H9 (cell line): ENCODE results near the gene WDR44. TPM values are rescaled to one million over a fixed set of nuclear protein-coding genes. Genes with fewer than 3 reads are reported as not detected.

Experiments used
- DNase-seq: peaks from one replicate; pipeline ENCODE4 v3.0.0-alpha.2; 2017
- H2AFZ ChIP-seq: one replicate; pipeline ENCODE4 v1.6.1; 2013; ENCODE audit warnings: mild to moderate bottlenecking, low read length, control low read depth, moderate library complexity
- H2AK5ac ChIP-seq: 2 replicates; pipeline ENCODE4 v1.6.1; 2013; ENCODE audit warnings: low read length, control low read depth, mixed read lengths; ENCODE audit not compliant: insufficient read length
- H2BK120ac ChIP-seq: one replicate; pipeline ENCODE4 v1.6.1; 2013; ENCODE audit warnings: low read depth, mild to moderate bottlenecking, low read length, control low read depth, inconsistent platforms; ENCODE audit not compliant: poor library complexity, severe bottlenecking
- H2BK12ac ChIP-seq: 2 replicates; pipeline ENCODE4 v1.6.1; 2013; ENCODE audit warnings: low read length, control low read depth, mixed read lengths, low read depth; ENCODE audit not compliant: insufficient read length
- H2BK15ac ChIP-seq: 2 replicates; pipeline ENCODE4 v1.6.1; 2013; ENCODE audit warnings: low read depth, low read length, control low read depth
- H2BK20ac ChIP-seq: one replicate; pipeline ENCODE4 v1.6.1; 2013; ENCODE audit warnings: low read depth, mild to moderate bottlenecking, low read length, control low read depth, inconsistent platforms; ENCODE audit not compliant: poor library complexity, severe bottlenecking
- H2BK5ac ChIP-seq: 2 replicates; pipeline ENCODE4 v1.6.1; 2013; ENCODE audit warnings: low read length, control low read depth, mixed read lengths; ENCODE audit not compliant: insufficient read length
- H3K14ac ChIP-seq: 2 replicates; pipeline ENCODE4 v1.6.1; 2013; ENCODE audit warnings: low read length, control low read depth; ENCODE audit not compliant: insufficient read depth
- H3K18ac ChIP-seq: 2 replicates; pipeline ENCODE4 v1.6.1; 2013; ENCODE audit warnings: low read depth, mild to moderate bottlenecking, mixed read lengths, low read length, control low read depth; ENCODE audit not compliant: insufficient read length
- H3K23ac ChIP-seq: 2 replicates; pipeline ENCODE4 v1.6.1; 2013; ENCODE audit warnings: low read length, control low read depth, mixed read lengths, low read depth; ENCODE audit not compliant: insufficient read length
- H3K23me2 ChIP-seq: 2 replicates; pipeline ENCODE4 v1.6.1; 2013; ENCODE audit warnings: low read depth, mild to moderate bottlenecking, mixed read lengths, low read length, control low read depth; ENCODE audit not compliant: insufficient read length, poor library complexity, severe bottlenecking
- H3K27ac ChIP-seq: 2 replicates; pipeline ENCODE4 v1.5.1; 2013; ENCODE audit warnings: low read length, control low read depth, mixed read lengths, low read depth; ENCODE audit not compliant: insufficient read length
- H3K27me3 ChIP-seq: 2 replicates; pipeline ENCODE4 v1.6.1; 2013; ENCODE audit warnings: low read length, control low read depth, inconsistent platforms; ENCODE audit not compliant: insufficient read depth
- H3K4ac ChIP-seq: 2 replicates; pipeline ENCODE4 v1.6.1; 2013; ENCODE audit warnings: low read depth, mild to moderate bottlenecking, control low read depth, inconsistent platforms, low read length, moderate library complexity
- H3K4me1 ChIP-seq: 2 replicates; pipeline ENCODE4 v1.6.1; 2013; ENCODE audit warnings: low read length, control low read depth, inconsistent platforms; ENCODE audit not compliant: insufficient read depth
- H3K4me2 ChIP-seq: 2 replicates; pipeline ENCODE4 v1.6.1; 2013; ENCODE audit warnings: low read length, control low read depth, mixed read lengths; ENCODE audit not compliant: insufficient read length, insufficient read depth
- H3K56ac ChIP-seq: 2 replicates; pipeline ENCODE4 v1.6.1; 2013; ENCODE audit warnings: low read depth, mild to moderate bottlenecking, mixed read lengths, low read length, control low read depth; ENCODE audit not compliant: insufficient read length
- H3K79me1 ChIP-seq: 2 replicates; pipeline ENCODE4 v1.6.1; 2013; ENCODE audit warnings: low read depth, mild to moderate bottlenecking, moderate library complexity, low read length, control low read depth, inconsistent platforms; ENCODE audit not compliant: insufficient read depth, poor library complexity, severe bottlenecking
- H3K79me2 ChIP-seq: 2 replicates; pipeline ENCODE4 v1.6.1; 2013; ENCODE audit warnings: low read length, control low read depth, inconsistent platforms; ENCODE audit not compliant: insufficient read depth
- H3K9ac ChIP-seq: 2 replicates; pipeline ENCODE4 v1.6.1; 2013; ENCODE audit warnings: low read length, control low read depth, mixed read lengths; ENCODE audit not compliant: insufficient read length; ENCODE audit errors: extremely low read depth
- H3K9me3 ChIP-seq: one replicate; pipeline ENCODE4 v1.6.1; 2013; ENCODE audit warnings: low read depth, low read length, inconsistent platforms; ENCODE audit not compliant: control insufficient read depth
- H3T11ph ChIP-seq: one replicate; pipeline ENCODE4 v1.6.1; 2013; ENCODE audit warnings: mild to moderate bottlenecking, low read length, control low read depth, inconsistent platforms
- H4K20me1 ChIP-seq: one replicate; pipeline ENCODE4 v1.6.1; 2013; ENCODE audit not compliant: control insufficient read depth, insufficient read length, insufficient read depth
- H4K5ac ChIP-seq: 2 replicates; pipeline ENCODE4 v1.6.1; 2013; ENCODE audit warnings: low read depth, mild to moderate bottlenecking, mixed read lengths, low read length, control low read depth; ENCODE audit not compliant: insufficient read length
- H4K8ac ChIP-seq: replicated peaks from 2 replicates; pipeline ENCODE4 v1.6.1; 2013; ENCODE audit warnings: low read length, control low read depth, mixed read lengths, low read depth; ENCODE audit not compliant: insufficient read length
- H4K91ac ChIP-seq: 2 replicates; pipeline ENCODE4 v1.6.1; 2013; ENCODE audit warnings: low read depth, mild to moderate bottlenecking, moderate library complexity, mixed read lengths, low read length, control low read depth; ENCODE audit not compliant: insufficient read length
- H3K27ac Mint-ChIP-seq, 3 experiments: 2 replicates in 2 of 3; 3 replicates in 1 of 3; pipeline ENCODE4 v1.8.0; 2020 to 2021; ENCODE audit warnings: mixed read lengths in 3 of 3, mild to moderate bottlenecking in 1 of 3, moderate library complexity in 1 of 3
- H3K27me3 Mint-ChIP-seq: 2 replicates; pipeline ENCODE4 v1.8.0; 2021; ENCODE audit warnings: low read depth, mild to moderate bottlenecking, moderate library complexity, mixed read lengths
- H3K36me3 Mint-ChIP-seq, 3 experiments: 2 replicates in 2 of 3; 3 replicates in 1 of 3; pipeline ENCODE4 v1.8.0; 2020 to 2021; ENCODE audit warnings: low read depth in 3 of 3, mixed read lengths in 3 of 3; ENCODE audit not compliant: insufficient read depth in 1 of 3
- H3K4me1 Mint-ChIP-seq, 2 experiments: 2 replicates each; pipeline ENCODE4 v1.8.0; 2020; ENCODE audit warnings: mixed read lengths in 2 of 2
- H3K4me3 Mint-ChIP-seq, 2 experiments: 2 replicates in 1 of 2; 3 replicates in 1 of 2; pipeline ENCODE4 v1.8.0; 2020 to 2021; ENCODE audit warnings: mild to moderate bottlenecking in 2 of 2, mixed read lengths in 2 of 2, moderate library complexity in 1 of 2
- H3K9me3 Mint-ChIP-seq, 2 experiments: 2 replicates in 1 of 2; 3 replicates in 1 of 2; pipeline ENCODE4 v1.8.0; 2020; ENCODE audit warnings: mild to moderate bottlenecking in 2 of 2, mixed read lengths in 2 of 2, moderate library complexity in 1 of 2
- WGBS: extraction: QIAGEN DNeasy Blood & Tissue Kit; methylation state at CpG from one replicate; pipeline ENCODE4 v1.1.7; 2013; ENCODE audit warnings: missing lambda C conversion rate, low lambda C conversion rate, mixed read lengths; ENCODE audit not compliant: insufficient read length; ENCODE audit errors: extremely low coverage; 5-methylcytosine and 5-hydroxymethylcytosine counted together
- total RNA-seq: library from RNA; stranded (reverse); gene quantifications from 2 replicates; pipeline ENCODE4 v1.2.1, GENCODE V29; 2021
- TF ChIP-seq, protein P1 (sequence below): fragments of 200-600 bp; sonication (generic); conservative IDR thresholded peaks from 3 replicates; pipeline ENCODE4 v1.8.0; 2021; ENCODE audit warnings: antibody characterized with exemption, mild to moderate bottlenecking

Gene WDR44
- total RNA-seq, 1 experiment from 2014 or later = 29.6 TPM

DNA sequence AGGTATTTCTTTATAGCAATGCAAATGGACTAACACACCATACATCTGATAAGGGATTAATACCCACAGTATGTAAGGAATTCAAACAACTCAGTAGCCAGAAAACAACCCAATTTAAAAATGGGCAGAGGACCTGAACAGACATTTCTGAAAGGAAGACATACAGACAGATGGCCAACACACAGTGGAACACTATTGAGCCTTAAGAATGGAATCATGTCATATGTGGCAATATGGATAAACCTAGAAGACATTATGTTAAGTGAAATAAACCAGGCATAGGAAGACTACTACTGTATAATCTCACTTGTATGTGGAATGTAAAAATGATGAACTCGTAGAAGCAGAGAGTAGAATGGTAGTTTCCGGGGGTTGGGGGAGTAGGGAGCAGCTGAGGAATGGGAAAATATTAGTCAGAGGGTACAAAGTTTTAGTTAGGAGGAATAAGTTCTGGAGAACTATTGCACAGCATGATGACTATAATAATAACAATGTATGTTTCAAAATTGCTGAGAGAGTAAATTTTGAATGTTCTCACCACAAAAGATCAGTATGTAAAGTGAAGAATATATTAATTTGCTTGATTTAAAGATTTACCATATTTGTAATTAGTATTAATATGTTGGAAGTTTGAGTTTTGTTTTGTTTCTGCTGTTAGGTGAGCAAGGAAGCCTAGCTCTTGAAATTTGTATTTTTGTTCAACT is 25.2 kb downstream of the WDR44 start:
- Mint-ChIP-seq H3K27ac (peak overlapping the region in 1 of 3 experiments; percentile 4; a peak in 1 of 7 replicates), H3K4me3 (no peak overlapping the region), H3K27me3 (no peaks in the 10 kb centered on the region), H3K4me1 (peaks cover 11 to 25% of the 10 kb centered on the region in 2 experiments), H3K36me3 (peaks cover 10 to 14% (median 12%) of the 10 kb centered on the region in 3 experiments; a peak in 5 of 7 replicates), H3K9me3 (no peaks in the 10 kb centered on the region)
- H3K56ac ChIP-seq = no peak overlapping the region
- no peaks in the 10 kb centered on the region for H3K23me2 ChIP-seq
- no peaks in the 10 kb centered on the region for H4K20me1 ChIP-seq
- H2BK20ac ChIP-seq = no peak overlapping the region
- TF ChIP-seq, protein P1, sequence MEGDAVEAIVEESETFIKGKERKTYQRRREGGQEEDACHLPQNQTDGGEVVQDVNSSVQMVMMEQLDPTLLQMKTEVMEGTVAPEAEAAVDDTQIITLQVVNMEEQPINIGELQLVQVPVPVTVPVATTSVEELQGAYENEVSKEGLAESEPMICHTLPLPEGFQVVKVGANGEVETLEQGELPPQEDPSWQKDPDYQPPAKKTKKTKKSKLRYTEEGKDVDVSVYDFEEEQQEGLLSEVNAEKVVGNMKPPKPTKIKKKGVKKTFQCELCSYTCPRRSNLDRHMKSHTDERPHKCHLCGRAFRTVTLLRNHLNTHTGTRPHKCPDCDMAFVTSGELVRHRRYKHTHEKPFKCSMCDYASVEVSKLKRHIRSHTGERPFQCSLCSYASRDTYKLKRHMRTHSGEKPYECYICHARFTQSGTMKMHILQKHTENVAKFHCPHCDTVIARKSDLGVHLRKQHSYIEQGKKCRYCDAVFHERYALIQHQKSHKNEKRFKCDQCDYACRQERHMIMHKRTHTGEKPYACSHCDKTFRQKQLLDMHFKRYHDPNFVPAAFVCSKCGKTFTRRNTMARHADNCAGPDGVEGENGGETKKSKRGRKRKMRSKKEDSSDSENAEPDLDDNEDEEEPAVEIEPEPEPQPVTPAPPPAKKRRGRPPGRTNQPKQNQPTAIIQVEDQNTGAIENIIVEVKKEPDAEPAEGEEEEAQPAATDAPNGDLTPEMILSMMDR = no peak
- no peak overlapping the region for H4K91ac ChIP-seq
- no peak overlapping the region for H2BK12ac ChIP-seq
- no peak overlapping the region for H3K4me2 ChIP-seq
- H3K27me3 ChIP-seq = no peaks in the 10 kb centered on the region
- no peak overlapping the region for H2BK120ac ChIP-seq
- no peak overlapping the region for H3K27ac ChIP-seq
- H4K5ac ChIP-seq = no peak overlapping the region
- no peak overlapping the region for H2BK15ac ChIP-seq
- H2AFZ ChIP-seq = no peak overlapping the region
- peaks cover 14% of the 10 kb centered on the region for H3K9me3 ChIP-seq
- no peak overlapping the region for H3K9ac ChIP-seq
- no peak overlapping the region for H3K23ac ChIP-seq
- H3K14ac ChIP-seq = no peak overlapping the region
- no peak for DNase-seq
- no CpG with 5 or more reads among the region's 2 CpGs for WGBS
- no peaks in the 10 kb centered on the region for H3K4me1 ChIP-seq
- H3T11ph ChIP-seq = no peak overlapping the region
- H3K79me1 ChIP-seq = no peaks in the 10 kb centered on the region
- H3K4ac ChIP-seq = no peak overlapping the region
- peaks cover 2% of the 10 kb centered on the region; the same call in 1 of the 2 replicates for H3K79me2 ChIP-seq
- H3K18ac ChIP-seq = no peak overlapping the region
- no peak overlapping the region for H2BK5ac ChIP-seq
- no peak overlapping the region for H4K8ac ChIP-seq
- no peak overlapping the region for H2AK5ac ChIP-seq
